Activated CD8-positive, alpha-beta T cell treated with anti-CD3 and anti-CD28 coated beads for 36 hours (primary cell): Measurements from ENCODE around the gene ACTR8. TPM values are rescaled to one million over a fixed set of nuclear protein-coding genes. Genes with fewer than 3 reads are reported as not detected.

ENCODE experiments used
- ATAC-seq: fragments of 200-7000 bp; cut with Tn5 transposase; one replicate; pipeline ENCODE4 v1.10.0; 2021; ENCODE audit warnings: mild to moderate bottlenecking, moderate library complexity
- CTCF ChIA-PET: fragments of 350-600 bp; sonication (Branson Sonifier 250); formaldehyde crosslinking; loops from one replicate; lab custom pipeline; 2021; ENCODE audit warnings: antibody characterized with exemption; lab: Charles Lee
- POLR2A ChIA-PET: fragments of 350-600 bp; sonication (Branson Sonifier 250); formaldehyde crosslinking; loops from one replicate; lab custom pipeline; 2021; ENCODE audit warnings: antibody characterized with exemption; lab: Charles Lee
- DNase-seq: peaks from one replicate; pipeline ENCODE4 v3.0.0-alpha.2; 2020
- H3K27ac Mint-ChIP-seq: one replicate; pipeline ENCODE4 v1.8.0; 2021; ENCODE audit warnings: mild to moderate bottlenecking, mixed read lengths
- H3K27me3 Mint-ChIP-seq: one replicate; pipeline ENCODE4 v1.8.0; 2021; ENCODE audit warnings: mixed read lengths
- H3K36me3 Mint-ChIP-seq: one replicate; pipeline ENCODE4 v1.8.0; 2021; ENCODE audit warnings: low read depth, mixed read lengths
- H3K4me1 Mint-ChIP-seq: one replicate; pipeline ENCODE4 v1.8.0; 2021; ENCODE audit warnings: low read depth, mixed read lengths
- H3K4me3 Mint-ChIP-seq: one replicate; pipeline ENCODE4 v1.8.0; 2021; ENCODE audit warnings: mild to moderate bottlenecking, moderate library complexity, mixed read lengths
- H3K9me3 Mint-ChIP-seq: one replicate; pipeline ENCODE4 v1.8.0; 2021; ENCODE audit warnings: mixed read lengths
- CTCF ChIP-seq: fragments of 200-600 bp; IDR thresholded peaks from one replicate; pipeline ENCODE4 v1.8.0; 2022; ENCODE audit warnings: antibody characterized with exemption, mild to moderate bottlenecking
- intact Hi-C: fragments of 100-400 bp; cut with micrococcal nuclease; formaldehyde crosslinking; loops from one replicate; pipeline ENCODE4 v1.10.0; 2022
- total RNA-seq, 2 experiments: library from RNA; stranded (reverse); gene quantifications; one replicate each; pipeline ENCODE4 v1.2.3, GENCODE V29; 2021

Gene ACTR8
- total RNA-seq, 2 experiments from 2014 or later: 28.5 to 33.5 TPM

- no peak overlapping the region for H3K27ac Mint-ChIP-seq
- CTCF ChIA-PET: no interaction called here
- H3K9me3 Mint-ChIP-seq: no peaks in the 10 kb centered on the region
Observed at GRCh38 chr3:53824795-53825194, 57.2 kb downstream of the ACTR8 start.

GRCh38 chr3:53823956-53824657 lies 57.8 kb downstream of the ACTR8 start:
- intact Hi-C loops: no loop called here
- TF ChIP-seq CTCF: no peak
- no peak overlapping the region for H3K27ac Mint-ChIP-seq
- CTCF ChIA-PET: no interaction called here
- no peak overlapping the region for H3K4me3 Mint-ChIP-seq
- no peaks in the 10 kb centered on the region for H3K9me3 Mint-ChIP-seq
- no peaks in the 10 kb centered on the region for H3K36me3 Mint-ChIP-seq
- DNase-seq: no peak
- ATAC-seq: no peak
- POLR2A ChIA-PET: no interaction called here
- no peaks in the 10 kb centered on the region for H3K4me1 Mint-ChIP-seq
- H3K27me3 Mint-ChIP-seq: no peaks in the 10 kb centered on the region

More at GRCh38 chr3:53824795-53825194, 57.2 kb downstream of the ACTR8 start:
- intact Hi-C loops: no loop called here
- ATAC-seq (no peak), DNase-seq (no peak)
- TF ChIP-seq CTCF: no peak
- no peaks in the 10 kb centered on the region for H3K27me3 Mint-ChIP-seq
- H3K4me3 Mint-ChIP-seq: no peak overlapping the region
- no peaks in the 10 kb centered on the region for H3K4me1 Mint-ChIP-seq
- POLR2A ChIA-PET: no interaction called here
- H3K36me3 Mint-ChIP-seq: no peaks in the 10 kb centered on the region

- H3K27ac Mint-ChIP-seq: no peak overlapping the region
- H3K36me3 Mint-ChIP-seq: no peaks in the 10 kb centered on the region
- ChIA-PET POLR2A (no interaction called here), CTCF (no interaction called here)
- intact Hi-C loops: no loop called here
- no peak for TF ChIP-seq CTCF
- no peak overlapping the region for H3K4me3 Mint-ChIP-seq
- H3K9me3 Mint-ChIP-seq: no peaks in the 10 kb centered on the region
- DNase-seq (no peak), ATAC-seq (no peak)
- H3K27me3 Mint-ChIP-seq: no peaks in the 10 kb centered on the region
- no peaks in the 10 kb centered on the region for H3K4me1 Mint-ChIP-seq
Observed at GRCh38 chr3:53823026-53823955, 58.7 kb downstream of the ACTR8 start.

GRCh38 chr3:53822331-53822741 lies 59.6 kb downstream of the ACTR8 start:
- H3K4me3 Mint-ChIP-seq: no peak overlapping the region
- no peak overlapping the region for H3K27ac Mint-ChIP-seq
- peaks cover 3% of the 10 kb centered on the region for H3K27me3 Mint-ChIP-seq
- no peaks in the 10 kb centered on the region for H3K9me3 Mint-ChIP-seq
- DNase-seq: no peak
- ChIA-PET POLR2A (no interaction called here), CTCF (no interaction called here)
- no peak for TF ChIP-seq CTCF
- H3K36me3 Mint-ChIP-seq: no peaks in the 10 kb centered on the region
- intact Hi-C loops: no loop called here
- no peaks in the 10 kb centered on the region for H3K4me1 Mint-ChIP-seq
- no peak for ATAC-seq

- ChIA-PET CTCF (no interaction called here), POLR2A (no interaction called here)
- no peaks in the 10 kb centered on the region for H3K9me3 Mint-ChIP-seq
- H3K27ac Mint-ChIP-seq: no peak overlapping the region
- H3K4me1 Mint-ChIP-seq: no peaks in the 10 kb centered on the region
- ATAC-seq: no peak
- DNase-seq: no peak
- H3K27me3 Mint-ChIP-seq: peaks cover 3% of the 10 kb centered on the region
- intact Hi-C loops: no loop called here
- no peak for TF ChIP-seq CTCF
- no peaks in the 10 kb centered on the region for H3K36me3 Mint-ChIP-seq
- no peak overlapping the region for H3K4me3 Mint-ChIP-seq
Observed at GRCh38 chr3:53821631-53822121, 60.3 kb downstream of the ACTR8 start.
